Measurements from ENCODE around the gene DHRS1.

The DHRS1 gene

DNA sequence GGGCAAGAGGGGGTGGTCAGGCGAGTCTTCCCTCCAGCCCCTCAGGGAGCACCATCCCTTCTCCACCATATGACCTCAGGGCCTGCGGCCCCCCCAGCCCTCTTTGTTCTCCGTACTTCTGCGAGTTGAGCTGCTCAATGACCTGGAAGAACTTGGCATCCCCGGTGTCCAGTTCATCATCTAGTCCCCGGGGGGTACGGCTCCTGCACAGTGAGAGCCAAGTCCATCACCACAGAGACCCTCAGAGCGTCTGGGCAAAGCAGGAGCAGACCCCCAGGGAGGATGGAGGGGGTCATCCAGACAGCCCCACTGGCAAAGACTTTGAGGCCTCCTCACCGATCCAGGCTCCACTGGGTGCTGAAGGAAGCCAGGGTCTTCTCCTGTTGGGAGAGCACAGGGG, 26.4 kb upstream of the DHRS1 start:
- TF ChIP-seq, protein P1, sequence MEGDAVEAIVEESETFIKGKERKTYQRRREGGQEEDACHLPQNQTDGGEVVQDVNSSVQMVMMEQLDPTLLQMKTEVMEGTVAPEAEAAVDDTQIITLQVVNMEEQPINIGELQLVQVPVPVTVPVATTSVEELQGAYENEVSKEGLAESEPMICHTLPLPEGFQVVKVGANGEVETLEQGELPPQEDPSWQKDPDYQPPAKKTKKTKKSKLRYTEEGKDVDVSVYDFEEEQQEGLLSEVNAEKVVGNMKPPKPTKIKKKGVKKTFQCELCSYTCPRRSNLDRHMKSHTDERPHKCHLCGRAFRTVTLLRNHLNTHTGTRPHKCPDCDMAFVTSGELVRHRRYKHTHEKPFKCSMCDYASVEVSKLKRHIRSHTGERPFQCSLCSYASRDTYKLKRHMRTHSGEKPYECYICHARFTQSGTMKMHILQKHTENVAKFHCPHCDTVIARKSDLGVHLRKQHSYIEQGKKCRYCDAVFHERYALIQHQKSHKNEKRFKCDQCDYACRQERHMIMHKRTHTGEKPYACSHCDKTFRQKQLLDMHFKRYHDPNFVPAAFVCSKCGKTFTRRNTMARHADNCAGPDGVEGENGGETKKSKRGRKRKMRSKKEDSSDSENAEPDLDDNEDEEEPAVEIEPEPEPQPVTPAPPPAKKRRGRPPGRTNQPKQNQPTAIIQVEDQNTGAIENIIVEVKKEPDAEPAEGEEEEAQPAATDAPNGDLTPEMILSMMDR (IDR thresholded peaks at IDR 0.05): no peak

DNA sequence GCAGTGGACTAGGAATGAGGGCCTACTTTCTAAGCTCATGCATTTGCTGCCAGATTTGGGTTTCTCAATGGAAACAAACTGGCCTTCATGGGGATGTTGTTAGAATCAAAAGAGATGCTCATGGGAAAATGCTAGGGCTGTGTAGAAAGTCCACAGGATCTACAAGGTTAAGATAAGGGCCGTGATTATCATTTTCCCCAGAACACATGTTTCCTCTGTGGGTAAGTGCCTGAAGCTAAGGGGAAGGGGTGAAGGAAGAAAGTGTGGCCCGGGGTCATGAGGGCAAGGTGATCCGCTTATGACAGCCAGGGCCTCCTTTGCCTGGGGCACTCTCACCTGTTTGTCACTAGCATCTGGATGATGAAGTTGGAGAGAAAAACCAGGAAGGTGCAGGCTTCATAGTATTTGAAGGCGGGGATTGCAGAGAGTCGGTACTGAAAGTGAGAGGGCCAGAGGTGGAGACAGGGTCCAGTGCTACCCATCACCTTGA, 25.5 kb upstream of the DHRS1 start:
- TF ChIP-seq, protein P1 (IDR thresholded peaks at IDR 0.05): no peak

DNA sequence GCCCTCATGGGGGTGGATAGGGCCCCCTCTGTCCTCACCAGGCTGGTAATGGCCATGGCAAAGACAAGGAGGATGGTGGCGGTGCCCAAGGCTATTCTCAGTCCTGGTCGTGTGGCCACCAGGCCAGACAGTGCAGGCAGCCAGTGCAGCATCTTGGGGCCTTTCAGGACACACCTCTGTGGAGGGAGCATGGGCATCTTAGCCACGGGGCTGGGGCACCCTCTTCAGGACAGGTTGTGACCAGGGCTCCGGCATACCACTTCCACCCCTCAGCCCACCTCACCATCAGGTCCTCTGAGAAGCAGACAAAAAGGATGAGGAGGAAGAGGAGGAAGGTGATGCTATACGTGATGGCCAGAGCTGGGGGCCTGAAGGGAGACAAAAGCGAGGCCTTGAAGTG, 24.4 kb upstream of the DHRS1 start:
- TF ChIP-seq, protein P1 (IDR thresholded peaks at IDR 0.05): no peak

DNA sequence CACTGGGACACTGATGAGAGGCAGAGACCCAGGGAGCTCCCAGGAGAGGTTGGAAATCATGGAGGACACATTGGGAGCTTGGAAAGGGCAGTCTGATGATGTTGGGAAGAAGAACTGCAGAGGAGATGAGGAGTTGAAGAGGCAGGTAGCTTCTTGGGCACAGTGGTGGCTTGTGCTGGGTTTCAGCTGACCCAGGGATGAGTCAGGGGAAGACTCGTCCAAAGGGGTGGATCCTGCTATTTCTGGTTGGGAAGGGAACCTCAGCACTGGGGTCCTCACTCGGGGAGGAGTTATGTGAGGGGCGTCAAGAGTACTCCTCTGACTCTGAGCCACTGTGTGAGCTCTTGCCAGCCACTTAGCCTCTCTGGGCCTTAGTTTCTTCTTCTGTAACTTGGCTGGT, 23.8 kb upstream of the DHRS1 start:
- TF ChIP-seq, protein P1 (IDR thresholded peaks at IDR 0.05): no peak

DNA sequence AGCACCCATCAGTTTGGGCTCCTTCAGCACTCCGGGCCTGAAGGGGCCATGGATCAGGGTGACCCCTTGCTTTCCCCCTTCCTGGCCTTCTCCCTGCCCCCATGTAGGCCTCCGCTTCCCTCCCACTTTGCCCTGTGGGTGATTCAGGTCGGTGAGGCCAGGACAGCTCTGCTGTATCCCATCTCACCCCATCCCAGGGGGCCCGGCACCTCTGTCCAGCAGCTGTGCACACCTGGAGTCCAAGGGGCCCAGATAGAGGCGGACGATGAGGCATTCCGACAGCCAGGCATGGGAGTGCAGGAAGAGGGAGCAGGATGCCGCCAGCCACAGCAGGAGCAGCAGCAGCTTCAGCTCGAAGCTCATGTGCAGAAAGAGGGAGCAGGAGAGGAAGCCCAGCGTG, 23.1 kb upstream of the DHRS1 start:
- TF ChIP-seq, protein P1 (IDR thresholded peaks at IDR 0.05): no peak

DNA sequence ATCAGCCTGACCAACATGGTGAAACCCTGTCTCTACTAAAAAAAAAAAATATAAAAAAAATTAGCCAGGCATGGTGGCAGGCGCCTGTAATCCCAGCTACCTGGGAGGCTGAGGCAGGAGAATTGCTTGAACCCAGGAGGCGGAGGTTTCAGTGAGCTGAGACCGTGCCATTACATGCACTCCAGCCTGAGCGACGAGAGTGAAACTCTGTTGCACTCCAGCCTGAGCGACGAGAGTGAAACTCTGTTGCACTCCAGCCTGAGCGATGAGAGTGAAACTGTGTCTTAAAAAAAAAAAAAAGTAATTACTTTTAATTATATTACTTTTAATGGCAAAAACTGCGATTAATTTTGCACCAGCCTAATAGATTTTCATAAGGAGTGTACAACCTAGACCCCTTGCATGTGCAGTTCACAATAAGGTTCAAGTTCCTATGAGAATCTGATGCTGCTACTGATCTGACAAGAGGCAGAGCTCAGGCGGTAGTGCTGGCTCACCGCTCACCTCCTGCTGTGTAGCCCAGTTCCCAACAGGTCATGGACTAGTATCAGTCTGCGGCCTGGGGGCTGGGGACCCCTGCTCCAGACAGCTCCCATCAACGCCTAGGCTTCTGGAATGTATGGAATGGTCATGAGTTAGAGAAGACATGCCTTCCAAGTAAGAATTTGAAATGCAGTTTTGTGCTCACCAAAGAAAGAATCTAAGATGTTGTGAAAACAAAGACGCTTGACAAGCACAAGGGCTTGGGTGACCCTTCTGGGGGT, 21.8 kb upstream of the DHRS1 start:
- TF ChIP-seq, protein P1 (IDR thresholded peaks at IDR 0.05): no peak

DNA sequence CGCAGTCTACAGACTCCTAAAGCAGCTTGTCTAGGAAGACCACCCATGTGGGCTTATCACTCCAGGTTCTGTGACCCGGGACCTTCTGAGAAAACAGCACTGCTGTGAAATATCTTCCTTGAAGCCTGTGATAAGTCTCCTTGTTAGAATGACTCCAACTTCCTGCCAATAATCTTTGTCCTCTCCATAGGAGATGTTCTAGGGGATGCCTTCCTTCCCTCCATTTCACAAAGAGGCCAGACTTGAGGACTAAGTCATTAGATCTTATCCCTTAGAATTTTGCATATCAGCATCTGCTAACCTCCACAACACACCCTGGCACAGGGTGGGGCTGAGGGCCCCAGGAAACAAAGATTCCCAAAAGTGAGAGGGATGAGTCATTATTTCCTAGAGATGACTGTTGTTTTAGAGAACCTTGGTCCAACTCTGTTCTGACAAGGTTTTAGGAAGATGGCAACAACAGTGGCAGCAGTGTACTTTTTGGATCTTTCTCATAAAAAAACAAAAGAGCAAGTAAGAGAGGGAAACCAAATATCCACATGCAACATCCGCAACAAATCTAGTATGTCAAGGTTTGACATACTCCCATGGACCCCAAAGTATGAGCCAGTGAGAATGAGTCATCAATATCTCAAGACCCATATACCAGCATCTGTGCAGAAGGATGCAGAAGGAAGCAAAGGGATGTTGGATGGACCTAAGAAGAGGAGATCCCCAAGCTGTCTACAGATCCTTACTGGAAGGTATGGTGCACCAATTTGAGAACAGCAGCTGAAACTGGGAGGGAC, 17.8 kb upstream of the DHRS1 start:
- TF ChIP-seq, protein P1 (IDR thresholded peaks at IDR 0.05): no peak

All from LNCAP (cell line).